Osteoblast (primary cell): ENCODE data around the gene PTPRD. TPM values are rescaled to one million over a fixed set of nuclear protein-coding genes. Genes with fewer than 3 reads are reported as not detected.

Experiments
- DNase-seq: peaks from one replicate; pipeline ENCODE4 v3.0.0; 2011; ENCODE audit warnings: low spot score, mixed read lengths; ENCODE audit not compliant: insufficient read length; ENCODE audit errors: missing footprints
- H2AFZ ChIP-seq: 2 replicates; pipeline ENCODE4 v1.6.0; 2011; ENCODE audit warnings: mild to moderate bottlenecking, low read length
- H3K27ac ChIP-seq: 2 replicates; pipeline ENCODE4 v1.5.1; 2011; ENCODE audit warnings: mild to moderate bottlenecking, low read depth, low read length, moderate library complexity
- H3K27me3 ChIP-seq: 2 replicates; pipeline ENCODE4 v1.6.0; 2012; ENCODE audit warnings: mild to moderate bottlenecking, control low read depth, inconsistent platforms, low read length, moderate library complexity; ENCODE audit not compliant: insufficient read depth
- H3K36me3 ChIP-seq: 2 replicates; pipeline ENCODE4 v1.5.1; 2011; ENCODE audit warnings: mild to moderate bottlenecking, low read length, control low read depth, moderate library complexity; ENCODE audit not compliant: insufficient read depth
- H3K4me1 ChIP-seq: 2 replicates; pipeline ENCODE4 v1.5.1; 2011; ENCODE audit warnings: mild to moderate bottlenecking, low read length, control low read depth, moderate library complexity; ENCODE audit not compliant: insufficient read depth
- H3K4me2 ChIP-seq: 2 replicates; pipeline ENCODE4 v1.6.0; 2011; ENCODE audit warnings: mild to moderate bottlenecking, low read length; ENCODE audit not compliant: insufficient read depth
- H3K4me3 ChIP-seq: fragments of 200-600 bp; sonication (generic); 3 replicates; pipeline ENCODE4 v1.5.1; 2012; ENCODE audit warnings: mild to moderate bottlenecking, low read length, inconsistent platforms; ENCODE audit not compliant: insufficient read depth
- H3K79me2 ChIP-seq: 2 replicates; pipeline ENCODE4 v1.6.0; 2012; ENCODE audit warnings: mild to moderate bottlenecking, low read length, control low read depth, inconsistent platforms; ENCODE audit not compliant: insufficient read depth
- H3K9me3 ChIP-seq: 2 replicates; pipeline ENCODE4 v1.5.1; 2011; ENCODE audit warnings: low read depth, low read length, control low read depth
- H4K20me1 ChIP-seq: 2 replicates; pipeline ENCODE4 v1.6.0; 2012; ENCODE audit warnings: mild to moderate bottlenecking, low read length, control low read depth; ENCODE audit not compliant: insufficient read depth
- total RNA-seq: library from RNA; depleted of rRNA; stranded (reverse); fragments of >200 nt; gene quantifications from 2 replicates; pipeline ENCODE4 v1.2.3, GENCODE V29; 2012
- TF ChIP-seq, protein P1 (sequence below): IDR thresholded peaks from 2 replicates; pipeline ENCODE4 v1.5.1; 2011; ENCODE audit warnings: mild to moderate bottlenecking, low read depth, low read length, moderate library complexity; ENCODE audit errors: extremely low read depth

The PTPRD gene
- total RNA-seq, 1 donor: 23.9 TPM

- Histone ChIP-seq H3K4me1 (no peaks in the 10 kb centered on the region), H3K4me2 (no peak overlapping the region), H3K36me3 (no peaks in the 10 kb centered on the region), H3K79me2 (no peaks in the 10 kb centered on the region), H4K20me1 (no peaks in the 10 kb centered on the region), H3K9me3 (no peaks in the 10 kb centered on the region), H3K4me3 (no peak overlapping the region), H3K27me3 (no peaks in the 10 kb centered on the region), H2AFZ (no peak overlapping the region), H3K27ac (no peak overlapping the region)
- DNase-seq: no peak
- TF ChIP-seq, protein P1, sequence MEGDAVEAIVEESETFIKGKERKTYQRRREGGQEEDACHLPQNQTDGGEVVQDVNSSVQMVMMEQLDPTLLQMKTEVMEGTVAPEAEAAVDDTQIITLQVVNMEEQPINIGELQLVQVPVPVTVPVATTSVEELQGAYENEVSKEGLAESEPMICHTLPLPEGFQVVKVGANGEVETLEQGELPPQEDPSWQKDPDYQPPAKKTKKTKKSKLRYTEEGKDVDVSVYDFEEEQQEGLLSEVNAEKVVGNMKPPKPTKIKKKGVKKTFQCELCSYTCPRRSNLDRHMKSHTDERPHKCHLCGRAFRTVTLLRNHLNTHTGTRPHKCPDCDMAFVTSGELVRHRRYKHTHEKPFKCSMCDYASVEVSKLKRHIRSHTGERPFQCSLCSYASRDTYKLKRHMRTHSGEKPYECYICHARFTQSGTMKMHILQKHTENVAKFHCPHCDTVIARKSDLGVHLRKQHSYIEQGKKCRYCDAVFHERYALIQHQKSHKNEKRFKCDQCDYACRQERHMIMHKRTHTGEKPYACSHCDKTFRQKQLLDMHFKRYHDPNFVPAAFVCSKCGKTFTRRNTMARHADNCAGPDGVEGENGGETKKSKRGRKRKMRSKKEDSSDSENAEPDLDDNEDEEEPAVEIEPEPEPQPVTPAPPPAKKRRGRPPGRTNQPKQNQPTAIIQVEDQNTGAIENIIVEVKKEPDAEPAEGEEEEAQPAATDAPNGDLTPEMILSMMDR: no peak
These were observed 1846.7 kb downstream of the PTPRD start for GRCh38 chr9:8766096-8766495.

GRCh38 chr9:8764051-8764450 lies 1848.8 kb downstream of the PTPRD start:
- Histone ChIP-seq H3K79me2 (no peaks in the 10 kb centered on the region), H3K4me3 (no peak overlapping the region), H3K4me1 (no peaks in the 10 kb centered on the region), H4K20me1 (no peaks in the 10 kb centered on the region), H3K27me3 (no peaks in the 10 kb centered on the region), H2AFZ (no peak overlapping the region), H3K27ac (no peak overlapping the region), H3K36me3 (no peaks in the 10 kb centered on the region), H3K4me2 (no peak overlapping the region), H3K9me3 (no peaks in the 10 kb centered on the region)
- TF ChIP-seq, protein P1: no peak
- no peak for DNase-seq

DNA sequence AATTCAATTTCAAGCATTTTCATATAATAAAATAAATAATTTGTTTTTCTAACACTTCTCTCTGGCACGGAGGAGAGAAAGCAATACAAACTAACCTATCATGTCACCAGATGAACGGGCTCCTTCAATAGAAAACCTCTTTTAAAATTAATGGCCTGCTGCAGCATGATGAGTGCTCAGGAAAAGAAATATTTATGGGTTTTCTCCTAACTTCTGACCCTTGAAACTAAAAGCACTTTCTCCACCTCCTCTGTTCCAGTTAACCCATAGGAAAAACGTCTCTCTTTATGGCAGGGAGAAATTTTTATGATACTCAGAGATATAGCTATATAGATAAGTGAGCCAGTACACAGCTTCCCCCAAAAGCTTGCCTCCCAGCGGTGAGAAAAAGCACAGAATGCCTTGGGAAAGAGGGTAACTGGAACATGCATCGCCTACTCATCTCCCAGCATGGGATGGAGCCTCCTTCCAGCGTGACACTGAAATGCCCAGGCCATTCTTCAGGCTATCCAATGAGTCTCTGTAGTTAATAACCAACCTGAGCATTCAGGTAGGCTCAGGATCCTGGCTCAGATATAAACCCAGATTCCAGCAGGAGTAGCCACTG lies 1850.2 kb downstream of the PTPRD start:
- Histone ChIP-seq H3K27me3 (no peaks in the 10 kb centered on the region), H2AFZ (no peak overlapping the region), H4K20me1 (no peaks in the 10 kb centered on the region), H3K9me3 (no peaks in the 10 kb centered on the region), H3K4me1 (no peaks in the 10 kb centered on the region), H3K36me3 (no peaks in the 10 kb centered on the region), H3K27ac (no peak overlapping the region), H3K79me2 (no peaks in the 10 kb centered on the region), H3K4me2 (no peak overlapping the region), H3K4me3 (no peak overlapping the region)
- TF ChIP-seq, protein P1: no peak
- DNase-seq: no peak

GRCh38 chr9:8760000-8760767 lies 1852.6 kb downstream of the PTPRD start:
- H3K4me2 ChIP-seq: no peak overlapping the region
- H3K79me2 ChIP-seq: no peaks in the 10 kb centered on the region
- no peak overlapping the region for H3K4me3 ChIP-seq
- no peaks in the 10 kb centered on the region for H3K4me1 ChIP-seq
- TF ChIP-seq, protein P1: no peak
- no peaks in the 10 kb centered on the region for H4K20me1 ChIP-seq
- no peak for DNase-seq
- H3K27me3 ChIP-seq: no peaks in the 10 kb centered on the region
- H3K27ac ChIP-seq: no peak overlapping the region
- no peaks in the 10 kb centered on the region for H3K36me3 ChIP-seq
- no peaks in the 10 kb centered on the region for H3K9me3 ChIP-seq
- H2AFZ ChIP-seq: no peak overlapping the region
